ENCODE measurements around the gene SYT2. TPM values are rescaled to one million over a fixed set of nuclear protein-coding genes. Genes with fewer than 3 reads are reported as not detected.
"Not testable (repeated sequence)": the region's sequence is repeated elsewhere in the genome, so short reads cannot be mapped to it uniquely, and the experiment has no call there.

SYT2 gene
- total and polyA plus RNA-seq, 4 donors: 0.01 to 0.23 (median 0.03) TPM

DNA sequence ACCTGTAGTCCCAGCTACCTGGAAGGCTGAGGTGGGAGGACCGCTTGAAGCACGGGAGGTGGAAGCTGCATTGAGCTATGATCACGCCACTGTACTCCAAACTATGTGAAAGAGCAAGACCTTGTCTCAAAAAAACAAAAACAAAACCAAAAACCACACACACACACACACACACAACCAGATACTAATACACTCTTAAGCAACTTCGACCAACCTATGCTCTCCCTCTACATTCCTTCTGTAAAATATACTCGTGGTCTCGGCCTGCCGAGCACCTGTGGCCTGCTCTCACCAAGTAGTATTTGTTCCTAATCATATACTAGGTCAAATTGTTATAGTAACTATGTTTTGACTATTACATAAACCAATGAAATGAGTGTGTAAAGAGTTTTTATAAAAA lies 13.5 kb upstream of the SYT2 start:
- TF ChIP-seq, protein P1, sequence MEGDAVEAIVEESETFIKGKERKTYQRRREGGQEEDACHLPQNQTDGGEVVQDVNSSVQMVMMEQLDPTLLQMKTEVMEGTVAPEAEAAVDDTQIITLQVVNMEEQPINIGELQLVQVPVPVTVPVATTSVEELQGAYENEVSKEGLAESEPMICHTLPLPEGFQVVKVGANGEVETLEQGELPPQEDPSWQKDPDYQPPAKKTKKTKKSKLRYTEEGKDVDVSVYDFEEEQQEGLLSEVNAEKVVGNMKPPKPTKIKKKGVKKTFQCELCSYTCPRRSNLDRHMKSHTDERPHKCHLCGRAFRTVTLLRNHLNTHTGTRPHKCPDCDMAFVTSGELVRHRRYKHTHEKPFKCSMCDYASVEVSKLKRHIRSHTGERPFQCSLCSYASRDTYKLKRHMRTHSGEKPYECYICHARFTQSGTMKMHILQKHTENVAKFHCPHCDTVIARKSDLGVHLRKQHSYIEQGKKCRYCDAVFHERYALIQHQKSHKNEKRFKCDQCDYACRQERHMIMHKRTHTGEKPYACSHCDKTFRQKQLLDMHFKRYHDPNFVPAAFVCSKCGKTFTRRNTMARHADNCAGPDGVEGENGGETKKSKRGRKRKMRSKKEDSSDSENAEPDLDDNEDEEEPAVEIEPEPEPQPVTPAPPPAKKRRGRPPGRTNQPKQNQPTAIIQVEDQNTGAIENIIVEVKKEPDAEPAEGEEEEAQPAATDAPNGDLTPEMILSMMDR (IDR thresholded peaks at IDR 0.05; ENCODE audit: control extremely low read depth, extremely low read depth): no peak
- no peaks in the 10 kb centered on the region for H3K9me3 ChIP-seq (ENCODE audit: control insufficient read depth in 4 of 4, insufficient read depth in 3 of 4, low read length in 3 of 4)

DNA sequence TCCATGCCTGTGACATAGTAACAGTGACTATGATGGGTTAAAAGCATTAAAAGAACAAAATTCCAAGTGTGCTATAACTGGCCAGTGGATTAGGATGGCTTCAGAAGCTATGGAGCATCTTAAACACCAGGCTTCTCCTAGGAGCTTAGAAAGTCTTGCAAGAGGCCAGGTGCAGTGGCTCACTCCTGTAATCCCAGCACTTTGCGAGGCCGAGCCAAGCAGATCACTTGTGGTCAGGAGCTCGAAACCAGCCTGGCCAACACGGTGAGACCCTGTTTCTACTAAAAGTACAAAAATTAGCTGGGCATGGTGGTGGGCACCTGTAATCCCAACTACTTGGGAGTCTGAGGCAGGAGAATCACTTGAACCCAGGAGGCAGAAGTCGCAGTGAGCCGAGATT lies 12.8 kb upstream of the SYT2 start:
- ATAC-seq (ENCODE audit: insufficient read depth, low FRiP score); H3K27ac ChIP-seq (ENCODE audit: low read depth in 1 of 2, low read length in 1 of 2); H3K27me3 ChIP-seq (ENCODE audit: control insufficient read depth in 3 of 3, insufficient read depth in 3 of 3, low read length in 2 of 3); DNase-seq; H3K9me3 ChIP-seq (ENCODE audit: control insufficient read depth in 4 of 4, insufficient read depth in 3 of 4, low read length in 3 of 4); H3K4me3 ChIP-seq; H3K4me1 ChIP-seq (ENCODE audit: control insufficient read depth in 5 of 5, insufficient read depth in 5 of 5, low read length in 5 of 5); H3K9ac ChIP-seq (ENCODE audit: insufficient read depth in 1 of 2, low read length in 2 of 2): not testable (repeated sequence)
- peaks cover 3 to 16% (median 7%) of the 10 kb centered on the region in 4 donors for H3K36me3 ChIP-seq (ENCODE audit: control insufficient read depth in 4 of 4, insufficient read depth in 4 of 4, low read length in 4 of 4)
- WGBS, 2 donors: 76 to 77% methylated on average over 6 of the region's 6 CpGs

More for the DNA sequence above, 13.5 kb upstream of the SYT2 start:
- Histone ChIP-seq H3K36me3 (ENCODE audit: control insufficient read depth in 4 of 4, insufficient read depth in 4 of 4, low read length in 4 of 4) (peaks cover 3 to 21% (median 9%) of the 10 kb centered on the region in 4 donors), H3K4me3 (no peak overlapping the region), H3K4me1 (ENCODE audit: control insufficient read depth in 5 of 5, insufficient read depth in 5 of 5, low read length in 5 of 5) (no peaks in the 10 kb centered on the region), H3K27me3 (ENCODE audit: control insufficient read depth in 3 of 3, insufficient read depth in 3 of 3, low read length in 2 of 3) (no peaks in the 10 kb centered on the region), H3K9ac (ENCODE audit: insufficient read depth in 1 of 2, low read length in 2 of 2) (no peak overlapping the region), H3K27ac (ENCODE audit: low read depth in 1 of 2, low read length in 1 of 2) (no peak overlapping the region)
- 90% methylated on average over 7 of the region's 7 CpGs for WGBS, 2 donors
- DNase-seq (no peak), ATAC-seq (ENCODE audit: insufficient read depth, low FRiP score) (no peak)

DNA sequence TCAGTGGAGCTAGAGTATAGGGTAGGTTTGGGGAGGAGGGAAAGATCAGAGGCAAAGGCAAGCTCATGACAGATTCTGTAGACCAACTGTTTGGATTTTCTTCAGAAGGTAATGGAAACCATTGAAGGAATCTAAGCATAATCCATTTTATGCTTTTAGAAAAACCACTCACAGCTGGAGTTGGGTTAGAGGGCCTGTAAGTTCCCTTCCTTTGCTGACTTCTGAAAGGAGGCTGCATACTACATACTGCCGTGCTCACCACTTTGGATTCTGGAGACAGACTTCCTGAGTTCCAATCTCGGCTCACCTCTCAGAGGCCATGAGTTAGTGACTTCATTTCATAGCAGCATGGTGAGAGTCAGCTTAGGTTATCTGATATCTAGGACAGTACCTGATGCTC lies 6.4 kb upstream of the SYT2 start:
- peaks cover 0 to 2% (median 0%) of the 10 kb centered on the region in 4 donors for H3K9me3 ChIP-seq (ENCODE audit: control insufficient read depth in 4 of 4, insufficient read depth in 3 of 4, low read length in 3 of 4)
- DNase-seq (no peak), ATAC-seq (ENCODE audit: insufficient read depth, low FRiP score) (no peak)
- H3K4me3 ChIP-seq: no peak overlapping the region
- H3K27me3 ChIP-seq (ENCODE audit: control insufficient read depth in 3 of 3, insufficient read depth in 3 of 3, low read length in 2 of 3): peaks cover 0 to 2% (median 0%) of the 10 kb centered on the region in 3 donors
- 78 to 90% methylated on average over 2 of the region's 2 CpGs for WGBS, 2 donors
- H3K4me1 ChIP-seq (ENCODE audit: control insufficient read depth in 5 of 5, insufficient read depth in 5 of 5, low read length in 5 of 5): no peaks in the 10 kb centered on the region
- TF ChIP-seq, protein P1 (IDR thresholded peaks at IDR 0.05; ENCODE audit: control extremely low read depth, extremely low read depth): no peak
- no peak overlapping the region for H3K27ac ChIP-seq (ENCODE audit: low read depth in 1 of 2, low read length in 1 of 2)
- H3K36me3 ChIP-seq (ENCODE audit: control insufficient read depth in 4 of 4, insufficient read depth in 4 of 4, low read length in 4 of 4): no peaks in the 10 kb centered on the region
- no peak overlapping the region for H3K9ac ChIP-seq (ENCODE audit: insufficient read depth in 1 of 2, low read length in 2 of 2)

DNA sequence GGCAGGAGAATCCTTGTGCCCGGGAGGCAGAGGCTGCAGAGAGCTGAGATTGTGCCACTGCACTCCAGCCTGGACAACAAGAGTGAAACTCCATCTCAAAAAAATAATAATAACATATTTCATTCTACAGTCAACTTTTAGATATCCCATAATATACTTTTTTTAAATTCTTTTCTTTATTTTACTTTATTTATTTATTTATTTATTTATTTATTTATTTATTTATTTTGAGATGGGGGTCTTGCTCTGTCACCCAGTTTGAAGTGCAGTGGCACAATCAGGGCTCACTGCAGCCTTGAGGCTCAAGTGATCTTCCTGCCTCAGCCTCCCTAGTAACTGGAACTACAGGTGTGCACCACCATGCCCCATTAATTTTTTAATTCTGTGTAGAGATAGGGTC lies 3.9 kb upstream of the SYT2 start:
- WGBS, 2 donors: 94 to 100% methylated on average over 1 of the region's 1 CpG
- not testable (repeated sequence) for H3K9ac ChIP-seq (ENCODE audit: insufficient read depth in 1 of 2, low read length in 2 of 2); H3K36me3 ChIP-seq (ENCODE audit: control insufficient read depth in 4 of 4, insufficient read depth in 4 of 4, low read length in 4 of 4); ATAC-seq (ENCODE audit: insufficient read depth, low FRiP score); H3K9me3 ChIP-seq (ENCODE audit: control insufficient read depth in 4 of 4, insufficient read depth in 3 of 4, low read length in 3 of 4); DNase-seq; H3K27ac ChIP-seq (ENCODE audit: low read depth in 1 of 2, low read length in 1 of 2); H3K4me3 ChIP-seq
- Histone ChIP-seq H3K27me3 (ENCODE audit: control insufficient read depth in 3 of 3, insufficient read depth in 3 of 3, low read length in 2 of 3) (peaks cover 0 to 11% (median 2%) of the 10 kb centered on the region in 3 donors), H3K4me1 (ENCODE audit: control insufficient read depth in 5 of 5, insufficient read depth in 5 of 5, low read length in 5 of 5) (peaks cover 0 to 17% (median 0%) of the 10 kb centered on the region in 5 donors)

Data from lung (tissue), 12 donors.